ENCODE measurements around the gene ATP1A1. TPM values are rescaled to one million over a fixed set of nuclear protein-coding genes. Genes with fewer than 3 reads are reported as not detected.

The ATP1A1 gene
- total and polyA plus RNA-seq, 2 donors: 63.6 to 230 TPM

DNA sequence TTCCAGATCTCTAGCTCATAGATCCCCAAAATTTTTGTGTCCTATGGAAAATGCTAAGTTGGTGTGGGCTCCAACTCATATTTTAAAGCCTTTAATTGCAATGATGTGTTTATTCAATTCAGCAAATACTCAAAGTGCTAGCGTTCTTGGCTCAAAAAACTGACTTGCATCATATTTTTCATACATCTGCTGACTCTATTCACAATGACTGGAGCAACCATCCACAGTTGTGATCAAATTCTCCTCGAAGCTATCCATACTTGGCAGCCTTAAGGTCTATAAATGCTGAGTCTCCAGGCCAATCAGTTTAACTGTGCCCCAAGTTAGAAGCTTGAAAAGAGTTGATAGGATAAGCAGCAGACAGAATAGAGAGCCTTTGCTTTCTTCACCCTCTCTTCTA is 2.9 kb upstream of the ATP1A1 start:
- no peak overlapping the region for H3K27ac ChIP-seq (ENCODE audit: low read depth)
- WGBS: 43% methylated on average over 2 of the region's 2 CpGs
- H3K4me3 ChIP-seq (ENCODE audit: low read depth, low read length): no peak overlapping the region
- DNase-seq (ENCODE audit: extremely low spot score): no peak
- peaks cover 3% of the 10 kb centered on the region for H3K4me1 ChIP-seq (ENCODE audit: insufficient read depth)
- no peaks in the 10 kb centered on the region for H3K36me3 ChIP-seq (ENCODE audit: insufficient read depth)

DNA sequence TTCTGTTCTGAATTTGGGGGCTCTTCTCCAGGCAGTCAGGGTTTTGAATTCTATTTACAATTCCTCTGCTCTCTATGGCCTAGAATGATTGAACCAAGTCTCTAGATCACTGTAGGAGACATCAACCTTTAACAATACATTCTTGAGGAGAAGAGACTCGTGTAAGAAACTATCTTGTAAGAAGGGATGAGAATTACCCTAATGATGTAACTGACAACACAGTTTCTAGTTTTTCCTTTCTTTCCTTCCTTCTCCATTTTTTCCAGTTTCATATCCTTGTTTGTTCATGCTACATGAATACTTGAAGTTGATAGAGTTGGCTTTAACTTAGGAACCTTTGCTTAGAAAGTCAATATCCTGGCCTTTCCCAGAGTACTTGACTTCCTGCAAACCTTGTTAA is 1.3 kb upstream of the ATP1A1 start:
- Histone ChIP-seq H3K27ac (ENCODE audit: low read depth) (no peak overlapping the region), H3K4me3 (ENCODE audit: low read depth, low read length) (no peak overlapping the region), H3K4me1 (ENCODE audit: insufficient read depth) (peaks cover 6% of the 10 kb centered on the region), H3K36me3 (ENCODE audit: insufficient read depth) (no peaks in the 10 kb centered on the region)
- no peak for DNase-seq (ENCODE audit: extremely low spot score)
- WGBS: 51% methylated on average over 1 of the region's 1 CpG

DNA sequence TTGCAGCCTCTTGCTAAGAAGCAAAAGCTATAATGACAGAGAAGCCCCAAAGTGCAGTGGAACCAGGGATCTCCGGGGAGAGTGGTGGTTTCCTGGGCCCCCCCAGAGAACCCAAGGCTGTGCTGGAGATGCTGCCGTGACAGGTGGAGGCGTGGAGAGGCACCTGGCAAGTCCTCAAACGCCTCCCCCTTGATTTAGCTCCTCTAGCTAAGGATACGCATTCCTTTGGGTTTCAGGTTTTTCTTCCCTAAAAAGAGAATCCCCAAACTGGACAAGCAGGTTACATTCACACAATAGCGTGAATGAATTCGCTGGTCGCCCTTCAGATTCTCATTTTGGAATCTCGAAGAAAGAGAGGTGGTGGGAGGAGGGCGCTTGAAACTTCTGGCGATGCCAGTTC is 853 bp upstream of the ATP1A1 start:
- Histone ChIP-seq H3K4me1 (ENCODE audit: insufficient read depth) (peaks cover 7% of the 10 kb centered on the region), H3K4me3 (ENCODE audit: low read depth, low read length) (peak overlapping the region; percentile 95), H3K27ac (ENCODE audit: low read depth) (peak overlapping the region; percentile 81), H3K36me3 (ENCODE audit: insufficient read depth) (no peaks in the 10 kb centered on the region)
- WGBS: 24% methylated on average over 11 of the region's 11 CpGs
- no peak for DNase-seq (ENCODE audit: extremely low spot score)

DNA sequence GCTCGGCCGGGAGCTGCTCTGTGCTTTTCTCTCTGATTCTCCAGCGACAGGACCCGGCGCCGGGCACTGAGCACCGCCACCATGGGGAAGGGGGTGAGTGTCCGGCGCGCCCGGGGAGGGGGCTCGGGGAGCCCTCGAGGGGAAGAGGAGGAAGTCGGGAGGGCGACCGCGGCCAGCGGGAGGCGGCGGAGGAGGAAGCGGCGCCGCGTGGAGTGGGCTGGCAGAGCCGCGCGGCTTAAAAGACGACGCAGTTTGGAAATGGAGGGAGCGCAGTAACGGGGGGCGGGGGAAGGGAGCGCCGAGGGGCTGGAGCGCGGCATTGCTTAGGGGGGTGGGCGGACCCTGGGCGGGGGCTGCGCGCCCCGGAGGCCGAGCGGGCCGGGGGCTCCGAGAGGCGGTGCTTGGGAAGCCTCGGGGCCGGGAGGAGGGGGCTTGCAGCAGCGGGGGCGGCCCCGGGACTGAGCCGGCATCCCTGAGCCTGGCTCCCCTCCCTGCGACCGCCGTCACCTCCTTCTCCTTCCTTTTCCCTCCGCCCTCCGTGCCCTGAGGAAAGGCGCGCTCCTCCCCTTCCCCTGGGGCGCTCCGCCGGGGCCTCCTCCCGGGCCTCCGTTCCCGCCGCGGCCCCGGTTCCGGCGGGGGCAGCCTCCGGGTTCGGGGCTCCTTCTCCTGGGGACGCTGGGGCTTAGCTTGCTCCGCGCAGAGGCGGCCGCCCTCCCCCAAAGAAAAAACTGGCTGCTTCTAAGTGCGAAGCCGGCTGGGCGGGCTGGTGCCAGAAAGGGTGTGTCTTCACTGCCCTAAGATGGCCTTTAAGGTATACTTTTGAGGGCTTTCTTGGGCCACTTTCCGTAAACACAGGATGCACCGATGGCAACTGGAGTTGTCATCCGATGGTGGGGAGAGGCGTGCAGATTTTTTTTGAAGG is 648 bp downstream of the ATP1A1 start:
- peak overlapping the region; percentile 95 for H3K4me3 ChIP-seq (ENCODE audit: low read depth, low read length)
- no peaks in the 10 kb centered on the region for H3K36me3 ChIP-seq (ENCODE audit: insufficient read depth)
- WGBS: under 1% methylated on average over 84 of the region's 84 CpGs
- DNase-seq (ENCODE audit: extremely low spot score): no peak
- H3K27ac ChIP-seq (ENCODE audit: low read depth): peak overlapping the region; percentile 94
- H3K4me1 ChIP-seq (ENCODE audit: insufficient read depth): peaks cover 7% of the 10 kb centered on the region

DNA sequence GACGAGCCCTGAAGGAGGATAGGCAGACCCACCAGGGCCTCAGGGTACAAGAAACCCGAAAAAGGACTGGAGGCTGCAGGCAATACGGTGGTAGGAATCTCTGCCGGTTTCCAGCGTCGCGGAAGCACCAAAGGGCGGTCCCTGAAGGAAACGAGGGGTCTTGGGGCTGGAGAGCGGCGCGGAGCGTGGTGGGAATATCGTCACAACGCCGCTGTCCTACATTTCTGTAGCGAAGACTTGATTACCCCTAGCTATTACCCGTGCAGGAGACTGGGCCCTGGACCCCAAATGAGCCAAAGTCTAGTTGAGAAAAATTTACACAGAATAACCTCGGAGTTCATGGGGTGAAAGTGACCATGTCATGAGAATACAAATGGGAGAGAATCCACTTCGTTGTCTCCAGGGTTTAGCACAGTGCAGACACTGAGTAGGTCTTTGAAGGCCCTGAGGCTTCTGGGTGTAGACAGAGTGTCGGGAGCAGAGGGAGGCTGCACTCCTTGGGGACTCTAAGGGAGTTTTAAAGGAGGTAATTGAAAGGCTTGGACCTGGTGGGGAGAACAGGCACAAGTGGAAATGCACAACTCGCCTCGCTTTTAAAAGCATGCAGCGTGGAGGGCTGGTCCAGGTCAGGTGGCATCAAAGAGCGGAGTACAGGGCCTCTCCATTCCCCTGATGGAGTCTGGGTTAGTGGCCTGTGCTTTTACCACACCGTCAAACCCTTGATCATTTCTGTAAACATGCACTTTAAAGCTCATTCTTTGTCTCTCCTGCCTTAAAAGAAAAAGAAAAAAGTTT is 1.5 kb downstream of the ATP1A1 start:
- Histone ChIP-seq H3K27ac (ENCODE audit: low read depth) (no peak overlapping the region), H3K4me1 (ENCODE audit: insufficient read depth) (peaks cover 7% of the 10 kb centered on the region), H3K4me3 (ENCODE audit: low read depth, low read length) (peak overlapping the region; percentile 95), H3K36me3 (ENCODE audit: insufficient read depth) (no peaks in the 10 kb centered on the region)
- DNase-seq (ENCODE audit: extremely low spot score): no peak
- 28% methylated on average over 26 of the region's 26 CpGs for WGBS

DNA sequence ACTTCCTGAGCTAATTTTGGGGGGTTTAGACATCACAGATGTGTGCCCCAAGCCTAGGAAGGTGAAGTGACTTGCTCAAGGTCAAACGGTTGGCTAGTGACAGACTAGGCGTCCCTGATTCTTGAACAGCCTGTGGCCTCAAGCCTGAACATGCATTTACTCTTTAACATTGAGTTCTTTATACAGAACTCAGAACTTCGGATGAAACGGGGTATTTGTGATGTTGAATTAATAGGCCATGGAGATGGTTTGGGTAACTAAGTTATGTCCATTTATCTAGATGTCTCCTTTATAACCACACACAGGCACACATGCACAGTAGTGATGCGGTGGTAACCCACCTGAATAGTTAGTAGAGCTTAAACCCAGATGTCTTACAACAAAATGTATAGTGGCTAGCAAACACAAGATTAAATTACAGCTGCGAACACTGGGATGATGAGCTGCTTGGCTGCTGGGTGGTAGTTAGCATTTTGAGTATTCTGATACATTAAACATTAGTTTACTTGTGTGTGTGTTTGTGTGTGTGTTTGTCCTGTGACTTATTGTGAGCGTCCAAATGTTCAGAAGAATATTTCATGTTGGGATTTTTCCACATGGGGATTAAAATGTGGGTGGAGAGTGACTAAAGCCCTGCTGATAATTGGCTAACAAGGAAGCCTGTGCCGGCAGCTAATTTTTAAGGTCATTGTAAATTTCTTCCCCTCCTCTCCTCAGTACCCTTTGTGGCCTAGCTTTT is 2.3 kb downstream of the ATP1A1 start:
- DNase-seq (ENCODE audit: extremely low spot score): no peak
- no peak overlapping the region for H3K27ac ChIP-seq (ENCODE audit: low read depth)
- WGBS: 62% methylated on average over 8 of the region's 8 CpGs
- H3K4me3 ChIP-seq (ENCODE audit: low read depth, low read length): peak overlapping the region; percentile 95
- H3K36me3 ChIP-seq (ENCODE audit: insufficient read depth): no peaks in the 10 kb centered on the region
- H3K4me1 ChIP-seq (ENCODE audit: insufficient read depth): peaks cover 7% of the 10 kb centered on the region

DNA sequence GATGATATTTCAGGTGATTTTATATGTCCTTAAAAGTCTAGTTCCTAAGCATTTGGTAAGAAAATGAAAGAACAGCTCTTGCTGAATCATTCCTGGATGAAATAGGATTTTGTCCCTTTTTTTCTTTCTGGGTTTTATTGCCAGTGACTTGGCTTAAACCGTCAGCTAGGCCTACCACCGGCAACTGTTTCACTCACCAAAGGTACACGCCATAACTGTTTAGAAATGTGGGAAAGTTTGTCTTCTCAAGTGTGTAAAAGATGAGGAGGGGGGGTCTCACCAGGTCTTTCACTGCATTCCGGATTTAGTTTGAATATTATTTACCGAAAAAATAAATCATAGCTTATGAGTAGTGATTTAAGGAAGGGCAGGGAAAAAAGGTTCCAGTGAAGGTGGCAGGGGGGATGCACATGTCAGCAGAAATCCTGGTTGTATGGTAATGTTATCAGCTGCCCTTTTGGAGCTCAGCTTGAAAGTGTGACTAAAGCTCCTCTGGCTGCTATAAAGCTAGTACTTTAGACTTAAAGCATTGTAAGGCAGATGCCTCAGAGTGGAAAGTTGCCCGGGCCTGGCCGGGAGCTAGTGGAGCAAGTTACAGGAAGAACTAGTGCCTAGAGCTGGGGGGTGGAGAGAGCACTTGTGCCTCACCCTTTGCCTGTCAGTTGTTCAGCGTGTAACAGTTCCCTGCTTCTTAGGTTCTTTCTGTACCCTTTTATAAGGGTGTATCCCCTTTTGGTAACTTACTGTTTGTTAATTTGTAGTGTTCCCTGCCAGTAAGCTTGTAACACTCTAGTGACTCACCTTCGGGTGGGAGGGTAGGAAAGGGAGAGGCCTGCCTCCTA is 3.1 kb downstream of the ATP1A1 start:
- no peak for DNase-seq (ENCODE audit: extremely low spot score)
- Histone ChIP-seq H3K27ac (ENCODE audit: low read depth) (peak overlapping the region; percentile 28), H3K4me3 (ENCODE audit: low read depth, low read length) (no peak overlapping the region), H3K36me3 (ENCODE audit: insufficient read depth) (no peaks in the 10 kb centered on the region), H3K4me1 (ENCODE audit: insufficient read depth) (peaks cover 7% of the 10 kb centered on the region)
- 27% methylated on average over 9 of the region's 9 CpGs for WGBS

DNA sequence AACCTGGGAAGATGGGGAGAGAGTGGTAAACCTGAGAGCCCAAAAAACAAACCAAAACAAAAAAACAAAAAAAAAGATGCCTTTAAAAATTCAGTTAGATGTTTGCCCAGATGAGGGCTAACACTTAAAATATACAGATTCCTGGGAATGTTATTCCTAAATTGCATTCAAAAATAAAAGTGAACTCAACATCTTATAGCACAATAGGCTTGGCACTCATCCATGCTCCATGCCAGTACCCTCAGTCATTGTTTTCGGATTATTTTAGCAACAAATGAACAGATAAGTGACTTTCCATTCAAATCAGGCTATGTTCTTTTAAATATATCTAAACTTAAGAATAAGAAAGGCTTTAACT is 3.7 kb downstream of the ATP1A1 start:
- Histone ChIP-seq H3K36me3 (ENCODE audit: insufficient read depth) (no peaks in the 10 kb centered on the region), H3K4me3 (ENCODE audit: low read depth, low read length) (no peak overlapping the region), H3K27ac (ENCODE audit: low read depth) (no peak overlapping the region), H3K4me1 (ENCODE audit: insufficient read depth) (peaks cover 7% of the 10 kb centered on the region)
- no peak for DNase-seq (ENCODE audit: extremely low spot score)
- 51% methylated on average over 1 of the region's 1 CpG for WGBS

DNA sequence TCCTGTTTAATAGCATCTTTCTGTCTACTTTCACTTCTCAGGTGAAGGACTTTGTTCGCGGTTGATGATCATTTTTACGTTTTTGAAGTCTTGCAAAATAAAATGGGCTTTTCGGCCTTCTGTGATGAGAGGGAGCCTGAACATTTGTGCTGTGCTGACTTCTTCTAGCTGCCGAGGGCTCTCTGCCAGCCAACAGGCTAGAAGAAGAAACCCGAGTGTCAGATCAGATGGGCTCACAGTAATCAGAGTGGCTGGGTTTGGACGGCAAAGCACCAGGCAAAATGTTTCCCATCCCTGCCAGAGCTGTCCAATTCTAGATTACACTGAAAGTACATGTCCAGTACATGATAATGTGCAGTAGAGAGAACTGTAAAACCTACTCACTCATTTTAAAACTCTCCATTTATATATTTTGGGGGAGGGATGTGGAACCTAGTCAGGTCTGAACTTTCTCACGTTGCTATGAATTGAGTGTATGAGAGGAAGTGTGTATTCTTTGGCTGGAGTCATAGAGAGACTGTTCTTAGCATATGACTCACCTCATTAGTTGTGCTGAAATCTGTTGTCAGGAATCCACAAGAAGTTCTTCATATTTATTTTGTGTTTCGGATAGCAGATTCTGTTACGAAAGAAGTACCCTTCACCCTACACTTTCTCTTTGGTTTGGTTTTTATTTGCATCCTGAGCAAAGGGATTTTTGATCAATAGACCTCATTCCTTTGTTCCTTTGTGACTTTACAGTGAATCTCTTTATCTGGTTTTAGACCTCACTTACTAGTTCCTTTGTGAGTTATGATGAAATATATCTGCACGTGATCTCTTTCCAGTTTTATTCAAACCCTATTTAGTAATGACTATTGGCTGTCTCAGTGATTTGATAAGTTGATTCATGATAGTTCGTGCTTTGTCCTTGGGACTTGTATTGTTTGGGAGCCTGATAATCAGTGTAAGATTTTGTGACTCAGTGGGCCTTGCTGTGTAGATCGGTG is 4.8 kb downstream of the ATP1A1 start:
- 25% methylated on average over 13 of the region's 13 CpGs for WGBS
- H3K4me1 ChIP-seq (ENCODE audit: insufficient read depth): peaks cover 7% of the 10 kb centered on the region
- H3K4me3 ChIP-seq (ENCODE audit: low read depth, low read length): no peak overlapping the region
- peak overlapping the region; percentile 67 for H3K27ac ChIP-seq (ENCODE audit: low read depth)
- H3K36me3 ChIP-seq (ENCODE audit: insufficient read depth): no peaks in the 10 kb centered on the region
- no peak for DNase-seq (ENCODE audit: extremely low spot score)

DNA sequence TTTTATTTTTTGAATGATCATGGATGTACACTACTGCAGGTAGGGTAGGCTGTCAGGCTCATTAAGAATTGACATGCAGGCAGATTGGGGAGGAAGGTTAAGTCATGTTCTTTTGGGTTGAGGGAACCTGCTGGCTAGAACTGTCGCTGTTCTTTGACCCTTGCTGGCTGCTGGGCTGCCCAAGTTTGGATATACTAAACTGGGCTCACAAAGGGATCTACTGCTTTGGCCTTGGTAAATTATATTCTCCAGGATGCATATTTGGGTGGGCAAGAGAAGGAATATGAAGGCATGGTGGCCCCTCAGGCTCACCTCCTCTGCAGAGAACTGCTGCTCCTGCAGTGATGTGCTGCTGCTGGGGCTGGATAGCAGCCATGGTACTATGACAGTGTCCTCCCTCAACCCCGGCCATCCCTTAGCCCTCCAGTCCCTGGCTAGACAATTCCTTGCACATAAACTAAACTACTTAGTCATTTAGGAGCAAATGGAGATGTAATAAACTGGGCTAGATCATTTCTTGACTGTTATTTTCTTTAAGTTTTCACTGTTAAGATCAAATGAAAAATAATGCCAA is 6.1 kb downstream of the ATP1A1 start:
- no peak for DNase-seq (ENCODE audit: extremely low spot score)
- Histone ChIP-seq H3K4me3 (ENCODE audit: low read depth, low read length) (no peak overlapping the region), H3K4me1 (ENCODE audit: insufficient read depth) (peaks cover 7% of the 10 kb centered on the region), H3K27ac (ENCODE audit: low read depth) (no peak overlapping the region), H3K36me3 (ENCODE audit: insufficient read depth) (no peaks in the 10 kb centered on the region)
- WGBS: 71% methylated on average over 2 of the region's 2 CpGs

DNA sequence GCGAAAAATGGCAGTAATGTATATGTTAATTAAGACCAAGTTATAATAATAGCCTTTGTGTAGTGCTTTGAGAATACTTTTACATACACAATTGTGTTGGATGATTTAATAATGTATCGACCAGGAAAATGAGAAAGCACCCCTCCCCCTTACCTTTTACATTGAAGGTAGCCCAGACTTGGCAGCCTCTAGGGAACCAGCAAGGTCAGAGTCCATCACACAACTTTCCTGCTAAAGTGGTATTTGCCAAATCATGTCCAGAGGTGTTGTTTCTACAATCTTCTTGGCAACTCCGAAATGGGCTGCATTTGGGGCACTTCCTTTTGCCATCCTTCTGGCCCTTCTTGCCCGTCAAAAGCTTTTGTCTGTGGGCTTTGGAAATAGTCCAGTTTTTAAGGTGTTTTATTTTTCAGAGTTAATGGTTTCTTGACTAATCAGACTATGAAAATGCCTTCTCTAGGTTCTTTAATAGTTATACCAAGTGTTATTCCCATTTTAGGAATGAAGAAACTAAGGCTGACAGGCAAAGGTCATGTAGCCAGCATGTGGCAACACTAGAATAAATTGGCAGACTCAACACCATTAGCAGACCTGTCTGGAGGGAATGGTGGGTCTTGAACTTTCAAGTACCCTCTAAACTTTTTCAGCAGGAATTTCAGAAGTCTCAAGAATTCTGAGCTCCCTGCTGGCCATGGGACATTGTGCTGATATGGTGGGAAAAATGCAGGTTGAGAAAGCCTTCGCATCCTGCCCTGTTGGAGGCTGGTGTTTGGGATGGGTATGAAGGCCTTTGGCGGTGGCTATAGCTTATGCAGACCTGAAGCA is 6.8 kb downstream of the ATP1A1 start:
- no peak overlapping the region for H3K4me3 ChIP-seq (ENCODE audit: low read depth, low read length)
- WGBS: 90% methylated on average over 6 of the region's 6 CpGs
- no peak overlapping the region for H3K27ac ChIP-seq (ENCODE audit: low read depth)
- DNase-seq (ENCODE audit: extremely low spot score): no peak
- H3K36me3 ChIP-seq (ENCODE audit: insufficient read depth): peaks cover 3% of the 10 kb centered on the region
- H3K4me1 ChIP-seq (ENCODE audit: insufficient read depth): peaks cover 5% of the 10 kb centered on the region
